HepG2 (cell line): ENCODE results near the gene KRTAP5-4. TPM values are rescaled to one million over a fixed set of nuclear protein-coding genes. Genes with fewer than 3 reads are reported as not detected.

ENCODE experiments used
- ATAC-seq: fragments of 200-7000 bp; cut with Tn5 transposase; 3 replicates; pipeline ENCODE4 v1.9.1; 2020; ENCODE audit warnings: mild to moderate bottlenecking, moderate library complexity
- BruUV-seq: library from RNA; stranded (reverse); fragments of 400-500 nt; replicated peaks from 2 replicates; lab custom pipeline; 2021; lab: Mats Ljungman, UMichigan
- CTCF ChIA-PET: fragments of 300-600 bp; formaldehyde crosslinking; extraction: SDS; loops from one replicate; lab custom pipeline; 2021; ENCODE audit warnings: low total read pairs, inconsistent platforms, low intra/inter-chr PET ratio; lab: Yijun Ruan, JAX
- POLR2A ChIA-PET: fragments of 350-600 bp; sonication (Branson Sonifier 250); formaldehyde crosslinking; loops from one replicate; lab custom pipeline; 2020; ENCODE audit warnings: antibody characterized with exemption, inconsistent platforms; lab: Yijun Ruan, JAX
- DNase-seq: peaks from one replicate; pipeline ENCODE4 v3.0.0-alpha.2; 2015; ENCODE audit warnings: low spot score
- FAIRE-seq: peaks from 3 replicates; lab custom pipeline; 2011; peaks lifted over from hg19 to GRCh38; lab: Jason Lieb, UNC
- H2AFZ ChIP-seq: one replicate; pipeline ENCODE4 v1.6.1; 2011; ENCODE audit warnings: low read length, inconsistent platforms
- H3K27ac ChIP-seq: fragments of 300-600 bp; 3 replicates; pipeline ENCODE4 v1.8.0; 2011; ENCODE audit warnings: mixed run types, mild to moderate bottlenecking, mixed read lengths, low read length, inconsistent platforms; ENCODE audit not compliant: insufficient read depth; ENCODE audit errors: extremely low read length
- H3K27me3 ChIP-seq, 2 experiments: fragments of 200-600 bp in 1 of 2; 2 replicates in 1 of 2; 3 replicates in 1 of 2; pipeline versions ENCODE4 v1.6.0 to v1.8.0; 2011; ENCODE audit warnings: low read length in 2 of 2, mild to moderate bottlenecking in 2 of 2, moderate library complexity in 2 of 2, inconsistent platforms in 1 of 2; ENCODE audit not compliant: insufficient read depth in 2 of 2, control insufficient read depth in 1 of 2
- H3K36me3 ChIP-seq, 2 experiments: fragments of 200-600 bp in 1 of 2; replicated peaks in 1 of 2; 2 replicates in 1 of 2; 3 replicates in 1 of 2; pipeline versions ENCODE4 v1.5.1 to v1.8.0; 2011; ENCODE audit warnings: low read length in 2 of 2, inconsistent platforms in 1 of 2; ENCODE audit not compliant: insufficient read depth in 2 of 2, control insufficient read depth in 1 of 2
- H3K4me1 ChIP-seq: 2 replicates; pipeline ENCODE4 v1.5.1; 2012; ENCODE audit warnings: low read length, inconsistent platforms; ENCODE audit not compliant: insufficient read depth
- H3K4me2 ChIP-seq: 2 replicates; pipeline ENCODE4 v1.6.0; 2011; ENCODE audit warnings: low read depth, low read length, inconsistent platforms
- H3K4me3 ChIP-seq, 3 experiments: fragments of 200-600 bp in 1 of 3; sonication (generic), shearing (Covaris generic) in 1 of 3; replicated peaks in 1 of 3; 2 replicates each; pipeline ENCODE4 v1.5.1; 2011 to 2016; ENCODE audit warnings: low read length in 3 of 3, inconsistent platforms in 2 of 3, low read depth in 2 of 3, mild to moderate bottlenecking in 2 of 3, control low read depth in 1 of 3, mixed read lengths in 1 of 3; ENCODE audit not compliant: insufficient read depth in 1 of 3
- H3K79me2 ChIP-seq: one replicate; pipeline ENCODE4 v1.6.1; 2011; ENCODE audit warnings: low read length, inconsistent platforms; ENCODE audit not compliant: insufficient read depth
- H3K9ac ChIP-seq: 2 replicates; pipeline ENCODE4 v1.6.0; 2011; ENCODE audit warnings: mild to moderate bottlenecking, low read depth, low read length, inconsistent platforms; ENCODE audit not compliant: insufficient read depth
- H3K9me3 ChIP-seq: 2 replicates; pipeline ENCODE4 v1.5.1; 2012; ENCODE audit warnings: mild to moderate bottlenecking, low read length
- H4K20me1 ChIP-seq: 2 replicates; pipeline ENCODE4 v1.6.0; 2011; ENCODE audit warnings: inconsistent platforms, mild to moderate bottlenecking, low read length, moderate library complexity; ENCODE audit not compliant: insufficient read depth
- DBP ChIP-seq: sonication (generic); formaldehyde crosslinking; IDR thresholded peaks from 2 replicates; pipeline ENCODE4 v1.4.0; 2020; ENCODE audit warnings: missing genetic modification reagents; ENCODE audit errors: not compliant biosample characterization
- HBP1 ChIP-seq: IDR thresholded peaks from 2 replicates; pipeline ENCODE4 v1.6.1; 2016; ENCODE audit warnings: low read depth, control low read depth
- NAIF1 ChIP-seq: sonication (generic); formaldehyde crosslinking; IDR thresholded peaks from 2 replicates; pipeline ENCODE4 v1.5.0; 2020; ENCODE audit warnings: mild to moderate bottlenecking, missing genetic modification reagents, borderline replicate concordance
- TBP ChIP-seq: sonication (generic); formaldehyde crosslinking; IDR thresholded peaks from 2 replicates; pipeline ENCODE4 v1.5.0; 2020; ENCODE audit warnings: missing genetic modification reagents
- ZIK1 ChIP-seq: sonication (generic); formaldehyde crosslinking; IDR thresholded peaks from 2 replicates; pipeline ENCODE4 v1.5.0; 2020; ENCODE audit warnings: mild to moderate bottlenecking, low read depth, missing genetic modification reagents, borderline replicate concordance
- ZNF180 ChIP-seq: sonication (generic); formaldehyde crosslinking; IDR thresholded peaks from 2 replicates; pipeline ENCODE4 v1.4.0; 2020; ENCODE audit warnings: low read depth, missing genetic modification reagents, borderline replicate concordance
- ZNF333 ChIP-seq: sonication (generic); formaldehyde crosslinking; IDR thresholded peaks from 2 replicates; pipeline ENCODE4 v1.4.0; 2020; ENCODE audit warnings: mild to moderate bottlenecking, missing genetic modification reagents, borderline replicate concordance
- ZNF646 ChIP-seq: sonication (generic); formaldehyde crosslinking; IDR thresholded peaks from 2 replicates; pipeline ENCODE4 v1.9.0; 2021; ENCODE audit warnings: mild to moderate bottlenecking, missing genetic modification reagents
- WGBS: methylation state at CpG from one replicate; pipeline ENCODE4 v1.1.6; 2017; ENCODE audit warnings: low lambda C conversion rate; 5-methylcytosine and 5-hydroxymethylcytosine counted together
- in situ Hi-C: cut with HindIII; loops from 2 replicates; pipeline ENCODE4 v1.10.0; 2017; ENCODE audit warnings: low pct_unique_long_range_greater_than_20kb; ENCODE audit not compliant: extremely low pct_ligation_motif_present
- intact Hi-C: fragments of 100-400 bp; cut with micrococcal nuclease; formaldehyde crosslinking; loops from one replicate; pipeline ENCODE4 v1.10.0; 2022; ENCODE audit not compliant: unreplicated experiment
- polyA plus RNA-seq, 8 experiments: library from polyadenylated mRNA; depleted of rRNA in 3 of 8; stranded (reverse) in 7 of 8; unstranded in 1 of 8; fragments of >200 nt; fragmentation: Illumina TruSeq in 4 of 8; extraction: Trizol in 4 of 8; gene quantifications; 2 replicates each; pipeline versions ENCODE4 v1.2.1 to v1.2.3, GENCODE V29; 2011 to 2016; ENCODE audit warnings: low read depth in 4 of 8, missing spikeins in 1 of 8, mixed read lengths in 1 of 8; ENCODE audit not compliant: insufficient read depth in 1 of 8
- total RNA-seq, 5 experiments: library from RNA; depleted of rRNA; stranded (reverse); fragments of >200 nt; fragmentation: Illumina TruSeq; extraction: Trizol; gene quantifications; 2 replicates each; pipeline ENCODE4 v1.2.3, GENCODE V29; 2016; ENCODE audit warnings: low read depth in 1 of 5

Gene KRTAP5-4
- total and polyA plus RNA-seq, 2 of the 13 experiments (the other 11 are each of a cell fraction or from before 2014, with no cell fraction given), result not detected

DNA sequence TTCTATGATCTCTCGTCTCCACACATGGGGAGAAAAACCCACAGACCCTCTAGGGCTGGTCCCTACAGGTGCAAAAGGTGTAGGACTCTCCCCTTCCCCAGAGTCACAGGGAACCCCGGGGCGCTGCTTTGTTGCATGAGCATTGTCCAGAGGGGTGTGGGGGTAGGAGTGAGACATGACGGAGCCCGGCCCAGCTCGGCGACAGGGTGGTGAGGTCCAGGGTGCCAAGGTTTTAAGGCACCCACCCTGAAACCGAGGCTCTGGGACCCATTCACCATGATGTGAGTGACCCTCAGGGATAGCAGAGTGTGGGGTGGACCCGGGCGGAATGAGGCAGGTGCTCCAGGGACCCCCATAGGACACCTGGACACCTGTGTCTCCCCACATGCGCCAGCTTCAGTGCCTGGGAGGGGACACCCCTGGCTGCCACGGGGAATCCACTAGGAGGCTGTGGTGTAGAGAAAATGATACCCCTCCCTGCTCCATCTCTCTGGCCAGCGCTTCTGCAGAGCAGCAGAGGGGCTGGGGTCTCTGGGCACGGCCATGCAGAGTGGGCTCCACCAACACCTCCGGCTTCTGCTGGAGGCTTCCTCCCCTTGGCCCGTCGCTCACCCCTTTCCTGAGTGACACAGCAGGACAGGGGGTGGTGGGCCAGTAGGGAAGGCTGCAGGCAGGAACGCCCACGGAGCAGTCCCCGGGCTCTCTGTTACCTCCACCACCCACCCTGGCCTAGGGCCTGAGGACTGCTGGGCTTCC, 22.8 kb upstream of the KRTAP5-4 start:
- Histone ChIP-seq H3K27me3 (peaks cover 8 to 60% of the 10 kb centered on the region in 2 experiments), H3K4me1 (peaks cover 13% of the 10 kb centered on the region), H3K36me3 (no peaks in the 10 kb centered on the region), H4K20me1 (no peaks in the 10 kb centered on the region), H3K4me3 (no peak overlapping the region), H3K9ac (no peak overlapping the region), H3K79me2 (no peaks in the 10 kb centered on the region), H3K4me2 (no peak overlapping the region), H3K9me3 (no peaks in the 10 kb centered on the region), H3K27ac (no peak overlapping the region), H2AFZ (no peak overlapping the region)
- ChIA-PET POLR2A (interaction anchor here (0.7 kb wide), 1 partner anchor 46 kb away, joined by 3 read pairs; no protein-coding TSS in a partner anchor), CTCF (no interaction called here)
- ATAC-seq, result no peak
- DNase-seq, result no peak
- in situ Hi-C loops (no loop called here), intact Hi-C loops (no loop called here)
- FAIRE-seq, result no peak
- no TSS peak for BruUV-seq
- 28% methylated on average over 12 of the region's 20 CpGs for WGBS
- TF ChIP-seq ZIK1 (CRISPR knock-in tag) (no peak), ZNF180 (CRISPR knock-in tag) (no peak), NAIF1 (CRISPR knock-in tag) (no peak), DBP (CRISPR knock-in tag) (no peak), ZNF333 (CRISPR knock-in tag) (no peak), TBP (CRISPR knock-in tag) (no peak), HBP1 (CRISPR knock-in tag) (no peak), ZNF646 (no peak)
